ENCODE results near the gene ZNF84.

The ZNF84 gene

GRCh38 chr12:133037207-133038005 lies at the start of gene ZNF84:
Gene ZNF84 (plus strand): TSS chr12:133037509. CDS start chr12:133041468, 3,959 bp downstream.
- FAIRE-seq: peak; percentile 73

GRCh38 chr12:132998741-132999140 lies 38.6 kb upstream of the ZNF84 start:
- FAIRE-seq: no peak

GRCh38 chr12:133010657-133011297 lies 26.5 kb upstream of the ZNF84 start:
- FAIRE-seq: no peak

GRCh38 chr12:133023566-133023965 lies 13.7 kb upstream of the ZNF84 start:
- no peak for FAIRE-seq

- FAIRE-seq: no peak
Measured at GRCh38 chr12:133026996-133027395, 10.3 kb upstream of the ZNF84 start.

GRCh38 chr12:133038118-133038709 lies 905 bp downstream of the ZNF84 start:
- no peak for FAIRE-seq

- FAIRE-seq: peak; percentile 75
Measured at GRCh38 chr12:133046698-133047097, 9.4 kb downstream of the ZNF84 start.

GRCh38 chr12:133057446-133057845 lies 20.1 kb downstream of the ZNF84 start:
- no peak for FAIRE-seq

GRCh38 chr12:133058203-133059113 lies 21.1 kb downstream of the ZNF84 start:
- FAIRE-seq: no peak

GRCh38 chr12:133061954-133062353 lies 24.6 kb downstream of the ZNF84 start:
- no peak for FAIRE-seq

- FAIRE-seq: no peak
Measured at GRCh38 chr12:133063556-133063955, 26.2 kb downstream of the ZNF84 start.

- FAIRE-seq: no peak
Measured at GRCh38 chr12:133073836-133074235, 36.5 kb downstream of the ZNF84 start.

GRCh38 chr12:133080026-133080367 lies 42.7 kb downstream of the ZNF84 start:
- FAIRE-seq: peak; percentile 97

GRCh38 chr12:133080368-133081158 lies 43.3 kb downstream of the ZNF84 start, which contains the start of gene ZNF140:
Gene ZNF140 (plus strand): TSS chr12:133080923. CDS start chr12:133081321, 398 bp downstream.
- FAIRE-seq: no peak

GRCh38 chr12:133081159-133081780 lies 44.0 kb downstream of the ZNF84 start:
- no peak for FAIRE-seq

GRCh38 chr12:133083345-133083744 lies 46.0 kb downstream of the ZNF84 start:
- no peak for FAIRE-seq

GRCh38 chr12:133105620-133106019 lies 68.3 kb downstream of the ZNF84 start:
- no peak for FAIRE-seq

GRCh38 chr12:133106253-133106652 lies 68.9 kb downstream of the ZNF84 start:
- FAIRE-seq: no peak

GRCh38 chr12:133107121-133107520 lies 69.8 kb downstream of the ZNF84 start:
- no peak for FAIRE-seq

- no peak for FAIRE-seq
Measured at GRCh38 chr12:133108150-133108549, 70.8 kb downstream of the ZNF84 start.

Data from TTC549 (cell line).